HepG2 (cell line): Measurements from ENCODE around the gene HLA-DMB. TPM values are rescaled to one million over a fixed set of nuclear protein-coding genes. Genes with fewer than 3 reads are reported as not detected.

Experiments
- CHD4 ChIP-seq: fragments of 200-600 bp; sonication (generic); IDR thresholded peaks from 2 replicates; pipeline ENCODE4 v1.7.0; 2017; ENCODE audit warnings: mild to moderate bottlenecking, low read length, borderline replicate concordance
- CREBL2 ChIP-seq: sonication (generic); formaldehyde crosslinking; IDR thresholded peaks from 2 replicates; pipeline ENCODE4 v1.8.1; 2023; ENCODE audit warnings: missing genetic modification reagents, mild to moderate bottlenecking, borderline replicate concordance
- CSRNP2 ChIP-seq: sonication (generic); formaldehyde crosslinking; conservative IDR thresholded peaks from 2 replicates; pipeline ENCODE4 v1.8.0; 2022; ENCODE audit warnings: low read depth, missing genetic modification reagents
- EHMT2 ChIP-seq: fragments of 200-600 bp; sonication (generic); IDR thresholded peaks from 2 replicates; pipeline ENCODE4 v1.7.0; 2017; ENCODE audit warnings: antibody characterized with exemption, low read depth, low read length, borderline replicate concordance
- GABPA ChIP-seq, 2 experiments: IDR thresholded peaks; 2 replicates each; pipeline ENCODE4 v1.6.1; 2011 to 2016; ENCODE audit warnings: low read depth in 2 of 2, low read length in 1 of 2, missing biosample characterization in 1 of 2, missing genetic modification characterization in 1 of 2
- HCFC1 ChIP-seq: fragments of 150-350 bp; IDR thresholded peaks from 2 replicates; pipeline ENCODE4 v1.6.1; 2014; ENCODE audit warnings: low read depth, low read length
- HDAC6 ChIP-seq: fragments of 200-600 bp; sonication (generic); IDR thresholded peaks from 2 replicates; pipeline ENCODE4 v1.7.0; 2017; ENCODE audit warnings: mild to moderate bottlenecking, antibody characterized with exemption, low read length, low read depth
- KDM5A ChIP-seq: fragments of 200-600 bp; sonication (generic); IDR thresholded peaks from 2 replicates; pipeline ENCODE4 v1.7.0; 2018; ENCODE audit warnings: antibody characterized with exemption, mild to moderate bottlenecking, low read length, borderline replicate concordance
- NCOA1 ChIP-seq: sonication (generic); formaldehyde crosslinking; IDR thresholded peaks from 2 replicates; pipeline ENCODE4 v1.9.0; 2021; ENCODE audit warnings: missing genetic modification reagents
- NCOA2 ChIP-seq: sonication (generic); formaldehyde crosslinking; IDR thresholded peaks from 2 replicates; pipeline ENCODE4 v1.8.0; 2022; ENCODE audit warnings: inconsistent platforms
- NFATC3 ChIP-seq: sonication (generic); formaldehyde crosslinking; IDR thresholded peaks from 2 replicates; pipeline ENCODE4 v1.5.1; 2020; ENCODE audit warnings: mild to moderate bottlenecking, missing genetic modification reagents
- POGK ChIP-seq: sonication (generic); formaldehyde crosslinking; conservative IDR thresholded peaks from 2 replicates; pipeline ENCODE4 v1.8.0; 2022; ENCODE audit warnings: mild to moderate bottlenecking, moderate library complexity, missing genetic modification reagents
- SNAPC4 ChIP-seq: sonication (generic); formaldehyde crosslinking; IDR thresholded peaks from 2 replicates; pipeline ENCODE4 v1.4.0; 2020; ENCODE audit warnings: mild to moderate bottlenecking, missing genetic modification reagents
- ZBTB8A ChIP-seq: sonication (generic); formaldehyde crosslinking; IDR thresholded peaks from 2 replicates; pipeline ENCODE4 v1.4.0; 2020; ENCODE audit warnings: mild to moderate bottlenecking, low read depth, missing genetic modification reagents, borderline replicate concordance
- ZFP37 ChIP-seq: sonication (generic); formaldehyde crosslinking; IDR thresholded peaks from 2 replicates; pipeline ENCODE4 v1.4.0; 2020; ENCODE audit warnings: missing genetic modification reagents, borderline replicate concordance
- ZNF101 ChIP-seq: sonication (generic); formaldehyde crosslinking; IDR thresholded peaks from 2 replicates; pipeline ENCODE4 v1.4.0; 2020; ENCODE audit warnings: mild to moderate bottlenecking, low read depth, missing genetic modification reagents, borderline replicate concordance
- ZNF761 ChIP-seq: sonication (generic); formaldehyde crosslinking; conservative IDR thresholded peaks from 2 replicates; pipeline ENCODE4 v1.4.0; 2020; ENCODE audit warnings: mild to moderate bottlenecking, missing genetic modification reagents
- ZNF766 ChIP-seq: sonication (generic); formaldehyde crosslinking; IDR thresholded peaks from 2 replicates; pipeline ENCODE4 v1.5.0; 2020; ENCODE audit warnings: missing genetic modification reagents, borderline replicate concordance
- ZNF775 ChIP-seq: sonication (generic); formaldehyde crosslinking; IDR thresholded peaks from 2 replicates; pipeline ENCODE4 v1.4.0; 2020; ENCODE audit warnings: missing genetic modification reagents, mild to moderate bottlenecking, moderate library complexity, borderline replicate concordance
- polyA plus RNA-seq, 8 experiments: library from polyadenylated mRNA; depleted of rRNA in 3 of 8; stranded (reverse) in 7 of 8; unstranded in 1 of 8; fragments of >200 nt; fragmentation: Illumina TruSeq in 4 of 8; extraction: Trizol in 4 of 8; gene quantifications; 2 replicates each; pipeline versions ENCODE4 v1.2.1 to v1.2.3, GENCODE V29; 2011 to 2016; ENCODE audit warnings: low read depth in 4 of 8, missing spikeins in 1 of 8, mixed read lengths in 1 of 8; ENCODE audit not compliant: insufficient read depth in 1 of 8
- total RNA-seq, 5 experiments: library from RNA; depleted of rRNA; stranded (reverse); fragments of >200 nt; fragmentation: Illumina TruSeq; extraction: Trizol; gene quantifications; 2 replicates each; pipeline ENCODE4 v1.2.3, GENCODE V29; 2016; ENCODE audit warnings: low read depth in 1 of 5

The HLA-DMB gene
- total and polyA plus RNA-seq, 2 of the 13 experiments (the other 11 are each of a cell fraction or from before 2014, with no cell fraction given) = not detected

- TF ChIP-seq ZBTB8A (CRISPR knock-in tag) = no peak
- TF ChIP-seq KDM5A = peak; percentile 57; the same call in 1 of the 2 replicates
- TF ChIP-seq ZNF101 (CRISPR knock-in tag) = no peak; the same call in 1 of the 2 replicates
- TF ChIP-seq ZNF761 (CRISPR knock-in tag) = no peak
- TF ChIP-seq ZNF766 (CRISPR knock-in tag) = peak; percentile 87; the same call in 1 of the 2 replicates
- TF ChIP-seq ZFP37 (CRISPR knock-in tag) = no peak
- peak; percentile 52; the same call in 1 of the 2 replicates for TF ChIP-seq NCOA2 (CRISPR knock-in tag)
- no peak; the same call in 1 of the 2 replicates for TF ChIP-seq SNAPC4 (CRISPR knock-in tag)
- peak; percentile 80; the same call in 1 of the 2 replicates for TF ChIP-seq CREBL2 (CRISPR knock-in tag)
- TF ChIP-seq HCFC1 = no peak
- TF ChIP-seq CSRNP2 (CRISPR knock-in tag) = no peak
- 0 out of 2 replicates have a peak, but pooled peaks have one; percentile 17 for TF ChIP-seq POGK (CRISPR knock-in tag)
- TF ChIP-seq GABPA (IDR thresholded peaks at IDR 0.05; ENCODE audit: low read depth, low read length) = peak; percentile 53
- TF ChIP-seq GABPA (CRISPR knock-in tag; IDR thresholded peaks at IDR 0.05; ENCODE audit: low read depth) = peak; percentile 77
- no peak for TF ChIP-seq ZNF775 (CRISPR knock-in tag)
- no peak for TF ChIP-seq EHMT2
- no peak for TF ChIP-seq HDAC6
- peak; percentile 82; the same call in 1 of the 2 replicates for TF ChIP-seq NFATC3 (CRISPR knock-in tag)
- no peak for TF ChIP-seq NCOA1 (CRISPR knock-in tag)
- TF ChIP-seq CHD4 = no peak
Measured at GRCh38 chr6:32894085-32895005, 46.5 kb downstream of the HLA-DMB start (continued).
